ENCODE measurements around the gene B9D1.

Gene B9D1

DNA sequence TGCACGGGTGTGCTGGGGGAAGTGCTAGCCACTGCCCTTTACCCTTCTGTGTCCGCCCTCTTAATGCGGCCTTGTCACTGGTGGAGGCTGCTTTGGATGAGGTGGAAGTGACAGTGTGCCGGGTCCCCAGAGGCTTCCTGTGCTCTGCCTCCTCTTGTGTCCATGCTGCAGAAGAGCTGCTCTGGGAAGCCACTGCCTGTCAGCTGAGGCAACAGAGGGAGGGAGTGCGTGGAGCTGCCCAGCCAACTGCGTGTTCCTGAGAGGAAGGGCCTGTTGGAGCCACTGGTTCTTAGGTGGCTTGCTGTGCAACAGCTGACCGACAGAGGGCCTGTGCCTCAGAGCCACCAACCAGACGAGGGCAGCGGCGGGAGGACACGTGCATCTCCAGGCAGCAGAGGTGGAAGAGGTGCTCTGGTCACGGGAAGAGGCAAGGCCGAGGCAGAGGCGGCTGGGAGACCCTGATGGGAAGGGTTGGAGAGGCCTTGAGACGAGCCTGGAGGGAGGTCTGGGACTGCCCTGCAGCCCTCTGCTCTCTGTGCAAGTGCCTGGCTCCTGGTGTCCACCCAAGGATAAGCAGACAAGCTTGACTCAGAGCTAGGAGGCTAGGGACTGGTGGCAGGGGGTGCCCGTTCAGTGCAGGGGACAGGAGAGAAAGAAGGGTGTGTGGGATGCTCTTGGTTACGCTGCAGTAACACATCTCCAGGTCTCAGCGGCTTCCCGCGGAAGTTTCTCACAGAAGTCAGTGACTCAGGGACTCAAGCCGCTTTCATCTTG lies 25.4 kb downstream of the B9D1 start:
- DNase-seq: no peak

DNA sequence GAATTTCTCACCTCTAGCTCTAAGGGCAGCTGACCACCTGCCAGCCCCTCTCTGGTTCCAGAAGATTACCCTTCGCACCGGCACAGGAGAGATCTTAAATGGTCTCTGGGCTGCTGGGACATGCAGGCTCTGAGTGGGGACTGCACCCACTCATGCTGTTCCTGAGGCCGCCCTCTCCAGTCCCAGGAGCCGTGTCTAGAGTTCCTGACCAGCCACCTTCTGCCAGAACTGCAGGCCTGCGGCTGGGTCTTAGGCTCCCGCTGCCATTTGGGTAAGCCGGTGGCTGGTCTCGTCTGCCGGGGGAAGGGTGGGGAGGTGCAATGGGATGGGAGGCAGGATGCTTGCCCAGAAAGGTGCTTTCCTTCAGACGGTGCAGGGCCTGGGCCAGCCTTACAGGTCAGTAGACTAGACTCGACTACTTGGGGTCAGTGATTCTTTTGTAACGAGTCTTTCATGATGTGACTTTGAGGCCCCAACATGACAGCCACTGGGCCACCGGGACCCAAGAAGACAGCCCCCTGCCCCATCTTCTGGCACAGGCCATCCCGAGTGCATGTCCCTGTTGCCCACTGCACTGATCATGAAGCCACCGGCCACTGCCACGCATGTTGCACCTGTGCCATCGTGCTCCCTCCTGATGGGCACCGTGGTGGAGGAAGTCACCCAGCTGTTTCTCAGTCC lies 26.4 kb downstream of the B9D1 start:
- DNase-seq: no peak

DNA sequence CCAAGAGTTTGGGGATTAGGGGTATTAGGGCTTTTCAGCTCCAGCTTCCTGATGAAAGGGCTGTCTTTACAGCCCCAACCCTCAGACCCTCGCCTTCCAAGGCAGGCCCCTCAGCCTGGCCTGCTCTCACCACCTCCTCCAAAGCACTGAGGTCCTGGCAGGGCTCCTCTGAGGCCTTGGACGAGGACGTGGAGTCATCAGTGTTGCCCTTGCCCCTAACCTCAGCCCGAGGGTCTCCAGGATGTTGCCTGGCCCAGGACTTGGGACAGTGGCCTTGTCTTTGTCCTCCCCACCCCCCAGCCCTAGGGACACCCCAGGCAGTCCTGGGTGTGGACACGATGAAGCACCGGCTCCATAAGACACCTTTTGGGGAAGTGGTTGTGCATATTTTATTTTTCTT lies 28.2 kb downstream of the B9D1 start:
- no peak for DNase-seq

DNA sequence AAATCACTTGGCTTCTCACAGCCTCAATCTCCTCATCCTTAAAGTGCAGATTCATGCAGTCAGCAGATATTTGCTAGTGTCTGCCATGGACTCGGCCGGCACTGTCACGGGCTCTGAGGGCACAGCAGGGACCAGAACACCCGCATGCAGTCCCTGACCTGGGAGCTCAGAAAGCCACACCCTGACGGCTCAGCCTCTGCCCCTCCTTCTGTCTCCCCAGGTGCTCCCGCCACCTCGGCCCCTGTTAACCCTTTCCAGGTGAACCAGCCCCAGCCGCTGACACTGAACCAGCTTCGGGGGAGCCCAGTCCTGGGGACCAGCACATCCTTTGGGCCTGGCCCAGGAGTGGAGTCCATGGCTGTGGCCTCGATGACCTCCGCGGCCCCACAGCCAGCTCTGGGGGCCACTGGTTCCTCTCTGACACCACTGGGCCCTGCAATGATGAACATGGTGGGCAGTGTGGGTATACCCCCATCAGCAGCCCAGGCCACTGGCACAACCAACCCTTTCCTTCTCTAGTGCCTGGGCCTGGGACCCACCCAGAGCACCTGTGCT lies 28.7 kb downstream of the B9D1 start:
- no peak for DNase-seq

DNA sequence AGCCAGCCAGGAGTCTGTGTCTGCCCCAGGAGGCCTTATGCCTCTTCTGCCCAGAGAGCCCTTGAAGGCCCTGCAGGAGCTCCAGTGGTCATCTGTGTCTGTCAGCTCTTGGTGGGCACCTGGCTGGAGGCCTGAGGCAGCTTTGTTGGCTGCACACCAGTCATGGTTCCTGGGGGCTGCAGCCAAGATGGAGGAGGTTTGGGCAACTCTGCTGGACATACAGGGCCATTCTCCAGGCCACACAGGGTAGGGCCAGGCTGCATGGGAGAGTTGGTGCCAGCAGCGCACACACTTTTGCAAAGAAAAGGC lies 29.4 kb downstream of the B9D1 start:
- DNase-seq: no peak

DNA sequence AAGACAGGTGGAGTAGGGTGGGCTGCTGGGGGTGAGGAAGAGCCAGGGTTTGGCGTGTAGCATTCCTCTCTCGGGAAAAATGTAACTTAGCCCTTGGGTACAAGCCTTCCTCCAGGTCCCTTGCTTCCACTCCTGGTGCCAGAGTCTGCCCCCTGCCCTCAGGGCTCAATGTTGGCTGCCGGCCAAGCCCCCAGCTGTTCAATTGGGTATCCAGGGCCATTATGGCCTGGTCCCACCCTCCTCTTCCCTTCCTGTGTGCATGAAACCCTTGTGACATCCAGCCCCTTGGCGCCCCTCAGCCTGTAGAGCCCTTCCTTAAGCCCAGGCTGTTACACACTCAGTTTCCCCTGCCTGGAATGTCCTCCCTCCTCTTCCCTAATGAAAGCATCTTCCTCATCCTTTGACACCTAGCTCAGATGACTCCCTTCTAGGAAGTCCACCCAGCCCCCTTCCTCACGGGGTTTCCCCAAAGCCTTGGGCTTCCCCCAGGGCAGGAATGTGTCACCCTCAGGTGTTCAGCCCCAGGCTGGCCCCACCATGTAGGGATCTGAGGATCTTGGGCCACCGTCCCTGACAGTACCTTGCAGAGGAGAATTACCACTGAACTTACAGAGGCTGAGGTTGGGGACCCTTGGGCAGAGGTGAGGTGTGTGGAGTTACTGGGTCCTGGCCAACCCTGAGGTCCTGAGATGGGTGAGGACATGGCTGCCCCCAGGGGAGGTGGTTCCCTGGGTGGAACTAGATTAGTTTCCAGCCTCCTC lies 30.0 kb downstream of the B9D1 start:
- DNase-seq: no peak

DNA sequence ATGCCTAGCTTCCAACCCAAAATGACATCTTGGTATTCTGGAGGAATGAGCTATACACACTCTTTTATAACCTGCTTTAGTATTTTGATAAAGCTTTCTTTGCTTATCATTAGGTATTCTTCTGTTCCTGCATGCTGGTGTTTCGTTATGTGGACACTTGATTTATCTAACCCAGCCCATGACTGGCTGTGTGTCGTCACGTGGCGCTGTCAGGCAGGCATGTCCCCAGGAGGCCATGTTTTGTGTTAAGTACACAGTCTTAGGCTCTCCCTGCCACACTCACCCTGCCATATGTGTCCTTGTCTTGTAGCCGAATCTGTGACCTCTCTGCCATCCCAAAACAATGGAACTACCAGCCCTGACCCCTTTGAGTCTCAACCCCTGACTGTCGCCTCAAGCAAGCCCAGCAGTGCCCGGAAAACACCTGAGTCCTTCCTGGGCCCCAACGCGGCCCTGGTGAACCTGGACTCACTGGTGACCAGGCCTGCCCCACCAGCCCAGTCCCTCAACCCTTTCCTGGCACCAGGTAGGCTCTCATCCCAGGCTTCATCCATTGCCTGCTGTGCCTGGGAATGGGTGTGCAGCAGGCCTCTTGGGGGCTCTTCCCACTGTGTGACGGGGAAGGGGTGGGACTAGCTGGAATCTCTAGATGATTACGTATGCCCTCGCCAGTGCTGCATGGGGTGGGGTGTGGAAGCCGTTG lies 30.8 kb downstream of the B9D1 start:
- no peak for DNase-seq

DNA sequence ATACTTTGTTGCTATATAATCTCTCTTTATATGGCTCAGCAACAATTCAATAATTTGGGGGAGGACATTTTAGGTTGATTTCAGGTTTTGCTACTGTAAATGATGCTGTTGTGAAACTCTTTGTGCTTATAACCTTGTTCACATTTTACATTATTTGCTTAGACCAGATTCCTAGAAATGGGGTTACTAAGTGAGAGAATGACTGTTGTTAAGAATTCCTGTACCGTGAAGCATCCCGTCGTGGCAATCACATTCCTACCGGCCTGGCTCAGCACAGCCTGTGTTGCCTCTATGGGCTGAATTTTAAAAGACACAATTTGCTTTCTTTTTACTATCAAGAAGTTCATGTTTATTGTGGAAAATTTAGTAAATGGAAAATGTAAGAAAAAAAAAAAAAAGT lies 31.4 kb downstream of the B9D1 start:
- DNase-seq: no peak

DNA sequence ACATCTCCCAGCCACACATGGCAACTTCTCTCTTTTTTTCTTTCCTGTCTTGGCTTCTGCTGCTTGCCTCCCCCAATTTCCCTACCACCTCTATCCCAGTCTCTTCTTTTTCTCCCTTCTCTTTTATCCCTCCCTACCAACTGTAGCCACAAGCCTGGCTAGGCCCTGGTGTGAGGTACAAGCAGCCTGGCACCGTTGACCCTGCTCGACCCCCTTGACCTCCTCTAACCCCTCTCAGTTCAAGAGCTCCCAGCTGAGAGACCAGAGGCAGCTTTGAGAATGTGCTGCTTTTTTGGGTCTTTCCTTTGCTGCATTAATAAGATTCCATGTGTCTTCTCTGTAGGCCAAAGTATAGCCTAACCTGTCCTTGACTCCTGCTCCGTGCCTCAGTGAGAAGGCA lies 32.3 kb downstream of the B9D1 start:
- DNase-seq: no peak

DNA sequence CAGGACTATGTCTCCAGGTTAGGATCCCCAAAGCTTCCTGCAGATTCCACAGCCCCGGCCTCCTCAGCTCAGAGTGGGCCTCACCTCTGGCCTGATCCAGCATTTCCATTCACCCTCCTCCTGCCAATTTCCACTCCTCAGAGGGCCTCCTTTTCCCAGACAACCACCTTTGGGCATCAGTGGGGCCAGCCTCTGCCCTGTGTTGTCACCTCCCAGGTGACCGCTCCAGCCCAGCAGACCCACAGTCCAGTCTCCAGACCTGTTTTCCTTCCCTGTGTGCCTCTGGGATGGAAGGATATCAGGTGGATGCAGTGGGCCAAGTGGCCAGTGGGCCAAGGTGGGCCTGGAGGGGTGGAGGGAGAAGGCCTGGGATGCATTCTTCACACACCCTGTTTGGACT lies 32.7 kb downstream of the B9D1 start:
- DNase-seq: no peak

DNA sequence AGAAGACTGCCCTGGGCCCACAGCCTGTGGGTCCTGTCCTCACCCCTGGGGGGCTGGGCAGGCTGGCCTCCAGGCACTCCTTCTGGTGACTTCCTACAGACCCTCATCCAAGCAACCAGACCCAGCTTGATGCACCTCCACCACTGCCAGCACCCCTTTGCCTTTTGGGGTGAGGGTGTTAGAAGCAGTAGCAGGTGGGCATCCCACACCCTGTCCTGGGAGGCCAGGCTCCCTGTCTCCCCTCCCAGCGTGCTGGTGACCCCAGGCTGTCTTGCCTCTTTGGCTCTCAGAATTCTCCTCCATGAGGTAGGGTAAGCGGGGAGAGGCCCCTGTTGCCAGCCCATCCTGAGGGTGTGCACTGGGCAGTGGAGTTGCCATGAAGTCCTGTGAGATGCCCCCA lies 33.4 kb downstream of the B9D1 start:
- no peak for DNase-seq

DNA sequence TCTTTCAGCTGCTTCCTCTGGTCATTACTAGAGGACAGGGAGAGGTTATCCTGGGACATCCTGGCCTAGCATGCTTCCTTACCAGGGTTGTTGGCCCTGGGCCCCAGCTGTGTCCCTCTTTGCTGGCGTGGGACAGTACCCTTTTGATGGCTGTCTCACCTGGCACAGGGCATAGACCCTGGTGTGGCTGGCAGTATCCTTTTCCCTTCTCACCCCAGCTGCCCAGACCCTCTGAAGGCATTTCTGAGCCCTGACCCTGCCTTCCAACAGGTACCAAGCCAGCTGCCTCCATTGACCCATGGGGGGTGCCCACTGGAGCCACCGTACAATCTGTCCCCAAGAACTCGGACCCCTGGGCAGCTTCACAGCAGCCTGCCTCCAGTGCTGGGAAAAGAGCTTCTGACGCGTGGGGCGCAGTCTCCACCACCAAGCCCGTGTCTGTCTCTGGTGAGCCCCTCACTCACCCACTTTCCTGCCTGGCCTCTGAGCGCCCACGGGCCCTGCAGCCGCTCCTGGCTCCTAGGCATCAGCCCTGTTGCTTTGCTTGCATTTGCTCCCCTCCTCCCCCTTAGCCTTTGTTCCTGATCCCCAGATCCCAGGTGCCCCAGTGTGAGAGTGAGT lies 34.0 kb downstream of the B9D1 start:
- no peak for DNase-seq

DNA sequence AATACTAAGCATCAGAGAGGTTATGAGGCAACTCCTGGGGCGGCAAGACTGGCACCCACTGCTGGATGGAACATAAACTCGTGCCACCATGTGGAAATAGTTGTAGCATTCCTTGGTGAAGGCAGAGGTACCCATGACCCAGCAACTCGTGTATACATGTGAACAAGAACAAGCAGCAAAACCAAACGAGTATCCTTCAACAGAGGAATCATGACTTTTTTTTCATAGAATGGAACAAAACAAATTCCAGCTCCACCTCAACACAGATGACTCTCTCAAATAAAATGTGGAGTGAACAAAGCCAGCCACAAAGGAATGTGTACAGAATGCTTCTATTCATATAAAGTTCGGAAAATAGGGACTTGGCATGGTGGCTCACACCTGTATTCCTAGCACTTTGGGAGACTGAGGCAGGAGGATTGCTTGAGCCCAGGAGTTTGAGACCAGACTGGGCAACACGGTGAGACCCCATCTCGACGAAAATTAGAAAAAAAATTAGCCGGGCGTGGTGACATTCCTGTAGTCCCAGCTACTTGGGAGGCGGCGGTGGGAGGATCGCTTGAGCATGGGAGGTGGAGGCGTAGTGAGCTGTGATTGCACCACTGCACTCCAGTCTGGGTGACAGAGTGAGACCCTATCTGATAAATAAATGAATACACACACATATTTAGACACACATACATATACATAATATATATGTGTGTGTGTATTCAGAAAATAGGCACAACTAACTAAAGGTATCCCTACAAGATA lies 35.3 kb downstream of the B9D1 start:
- DNase-seq: no peak

DNA sequence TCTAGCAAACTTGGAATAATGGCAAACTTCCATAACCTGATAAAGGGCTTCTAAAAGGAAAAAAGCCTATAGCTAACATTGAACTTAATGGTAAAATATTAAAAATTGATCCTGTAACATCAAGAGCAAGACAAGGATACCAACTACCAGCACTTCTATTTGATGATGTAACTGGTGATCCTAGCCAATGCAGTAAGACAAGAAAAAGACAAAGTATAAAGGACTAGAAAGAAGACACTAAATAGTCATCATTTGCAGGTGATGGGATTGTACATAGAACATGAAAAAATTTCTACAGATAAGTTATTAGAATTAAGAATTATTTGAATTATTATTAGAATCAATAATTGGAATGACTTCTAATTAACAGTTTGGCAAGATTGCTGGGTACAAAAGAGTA lies 37.0 kb downstream of the B9D1 start:
- no peak for DNase-seq

DNA sequence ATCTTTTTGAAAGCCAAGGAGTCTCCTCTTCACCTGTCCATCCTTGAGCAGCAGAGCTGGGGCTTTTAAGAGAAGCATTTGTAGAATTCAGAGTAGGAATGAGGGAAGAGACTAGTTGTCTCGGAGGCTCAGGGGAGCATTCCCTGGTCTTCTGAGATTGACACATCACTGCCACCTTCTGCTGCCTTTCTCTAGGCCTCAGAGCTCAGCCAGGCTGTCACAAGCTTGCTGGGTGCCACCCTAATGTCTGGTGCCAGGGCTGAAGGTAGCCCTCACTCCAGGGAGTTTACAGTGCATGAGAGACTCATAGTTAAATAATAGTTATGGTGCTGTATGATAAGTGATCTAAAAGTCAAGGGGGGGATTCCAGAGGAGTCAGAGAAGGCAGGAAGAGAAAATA lies 39.7 kb downstream of the B9D1 start:
- no peak for DNase-seq

DNA sequence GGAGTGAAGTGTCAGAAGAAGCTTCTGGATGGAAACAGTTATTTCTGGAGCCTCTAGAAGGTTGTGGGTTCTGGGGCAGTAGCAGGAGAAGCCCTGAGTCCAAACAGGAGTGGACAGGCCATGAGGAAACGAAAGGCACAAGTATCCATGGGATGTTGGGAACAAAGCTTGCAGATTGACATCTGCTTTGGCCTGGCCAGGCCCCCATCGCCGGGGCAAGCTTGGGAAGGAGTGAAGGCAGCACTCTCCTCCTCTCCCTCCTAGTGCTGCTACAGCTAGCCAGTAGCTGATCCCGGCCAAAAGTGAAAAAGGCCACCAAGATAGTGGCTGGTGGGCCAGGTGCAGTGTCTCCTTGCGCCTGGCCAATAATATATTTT lies 40.4 kb downstream of the B9D1 start:
- no peak for DNase-seq

DNA sequence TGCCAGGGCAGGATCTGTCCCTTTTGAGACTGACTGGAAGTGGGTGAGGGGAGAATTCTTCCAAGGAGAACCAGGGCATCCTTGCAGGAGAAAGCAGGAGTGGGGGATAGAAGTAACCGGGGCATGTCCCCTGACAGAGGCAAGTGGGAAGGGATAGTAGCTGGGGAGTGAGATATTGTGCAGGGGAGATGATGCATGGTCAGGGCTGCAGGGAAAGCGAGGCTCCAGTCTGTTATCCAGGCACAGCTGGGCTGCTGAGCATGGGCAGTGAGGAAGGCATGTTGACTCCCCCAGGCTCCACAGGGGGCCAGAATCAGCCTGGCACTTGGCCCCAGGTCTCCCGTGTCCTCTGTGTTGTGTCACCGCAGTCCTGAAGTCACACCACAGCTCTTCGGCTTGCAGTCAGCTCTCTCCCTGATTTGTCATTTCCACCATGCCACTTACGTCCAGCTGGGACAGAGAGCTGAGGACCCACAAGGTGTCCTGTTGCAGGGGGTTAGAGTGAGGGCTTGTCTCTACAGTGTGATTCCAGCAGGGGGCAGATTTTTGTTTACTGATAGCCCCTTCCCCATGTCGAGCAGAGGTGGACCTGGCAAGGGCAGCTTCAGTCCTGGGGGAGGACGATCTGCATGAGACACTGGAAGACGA lies 40.9 kb downstream of the B9D1 start:
- no peak for DNase-seq

DNA sequence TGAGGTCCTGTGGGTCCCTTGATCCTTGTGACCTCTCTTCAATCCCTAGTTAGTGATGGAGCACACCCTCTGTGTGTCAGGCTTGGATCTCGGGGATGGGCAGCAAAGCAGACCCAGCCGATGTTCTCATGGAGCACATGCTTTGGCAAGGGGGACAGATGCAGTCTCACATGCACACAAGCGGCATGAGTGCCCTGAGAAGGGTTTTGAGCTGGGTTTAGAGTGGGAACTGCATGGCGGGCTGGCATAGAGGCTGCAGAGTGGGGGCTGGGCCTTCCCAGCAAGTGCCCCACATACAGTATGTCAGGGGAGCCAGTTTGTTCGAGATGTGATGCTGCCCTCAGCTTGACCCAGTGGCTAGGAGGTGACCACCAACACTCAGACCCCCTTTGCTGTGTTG lies 41.6 kb downstream of the B9D1 start:
- no peak for DNase-seq

DNA sequence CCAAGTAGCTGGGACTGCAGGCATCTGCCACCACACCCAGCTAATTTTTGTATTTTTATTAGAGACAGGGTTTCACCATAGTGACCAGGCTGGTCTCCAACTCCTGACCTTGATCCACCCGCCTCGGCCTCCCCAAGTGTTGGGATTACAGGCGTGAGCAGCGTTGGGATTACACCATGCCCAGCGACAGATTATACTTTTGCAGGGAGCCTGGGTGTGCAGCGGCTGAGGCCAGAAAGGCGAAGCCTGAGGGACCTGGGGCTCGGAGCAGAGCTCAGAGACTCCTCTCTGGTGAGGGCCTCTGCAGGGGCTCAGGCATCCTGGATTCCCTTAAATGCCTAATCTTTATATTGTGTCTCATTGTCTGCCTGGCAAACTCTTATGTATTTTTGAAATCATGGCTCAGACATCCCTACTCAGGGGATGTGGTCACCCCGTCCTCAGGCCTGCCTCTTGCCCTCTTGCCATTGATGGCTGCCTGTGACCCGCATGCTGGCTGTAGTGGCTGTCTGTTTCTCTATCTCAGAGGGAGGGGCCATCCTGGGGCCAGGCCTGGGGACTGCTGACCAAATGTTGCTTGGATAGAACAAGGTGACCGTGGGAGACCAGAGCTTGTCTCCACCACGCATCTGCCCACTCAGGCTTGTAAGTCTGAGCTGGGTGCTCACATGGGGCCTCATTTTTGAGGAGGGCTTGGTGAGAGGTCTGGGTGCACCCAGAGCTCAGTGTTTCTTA lies 42.6 kb downstream of the B9D1 start:
- DNase-seq: no peak

DNA sequence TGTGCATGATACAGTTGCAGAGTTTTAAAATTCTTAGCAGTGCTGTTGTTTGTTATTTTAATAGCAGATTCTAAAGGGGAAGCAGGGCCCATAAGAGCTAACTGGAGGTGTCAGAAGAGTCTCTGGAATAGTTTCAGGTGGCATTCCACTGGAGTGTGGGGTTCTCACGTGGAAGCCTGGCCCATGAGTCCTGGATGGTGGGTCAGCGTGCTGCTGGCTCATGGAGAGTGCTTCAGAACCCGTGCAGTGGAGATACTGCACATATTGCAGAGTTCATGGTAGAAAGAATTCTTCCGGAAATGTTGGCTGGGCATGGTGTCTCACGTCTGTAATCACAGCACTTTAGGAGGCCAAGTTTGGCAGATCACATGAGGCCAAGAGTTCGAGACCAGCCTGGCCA lies 43.9 kb downstream of the B9D1 start:
- no peak for DNase-seq

Data from NCI-H774 (cell line).